ENCODE results near the gene NLRP6. TPM values are rescaled to one million over a fixed set of nuclear protein-coding genes. Genes with fewer than 3 reads are reported as not detected.
"Not testable (repeated sequence)": the region's sequence is repeated elsewhere in the genome, so short reads cannot be mapped to it uniquely, and the experiment has no call there.

NLRP6 gene
- total and polyA plus RNA-seq, 4 donors = 0.66 to 6.1 (median 0.88) TPM; not detected in 1

DNA sequence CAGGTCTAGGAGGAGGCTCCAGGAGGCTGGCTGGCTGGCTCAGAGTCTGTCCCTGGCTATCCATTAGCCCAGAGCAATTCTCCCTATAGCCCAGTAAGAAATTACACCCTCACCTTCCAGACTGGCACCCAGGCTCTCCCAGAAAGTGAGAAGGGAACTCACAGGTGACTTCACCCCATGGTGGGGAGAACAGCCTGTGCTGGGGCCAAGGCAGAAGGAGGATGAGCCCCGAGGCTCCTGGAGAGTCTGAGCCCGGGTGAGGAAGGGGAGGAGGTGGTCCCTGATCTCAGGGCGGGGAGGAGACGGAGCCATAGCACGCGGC lies 36.3 kb downstream of the NLRP6 start:
- intact Hi-C loops (cut with DNase I); H3K27me3 ChIP-seq (ENCODE audit: control insufficient read depth in 1 of 2, insufficient read depth in 2 of 2, low read length in 1 of 2); H3K27ac ChIP-seq (ENCODE audit: low read depth in 1 of 2, low read length in 2 of 2); H3K9me3 ChIP-seq (ENCODE audit: control insufficient read depth, low read length); H3K4me1 ChIP-seq (ENCODE audit: control insufficient read depth in 1 of 2, insufficient read depth in 2 of 2, low read length in 2 of 2); H3K36me3 ChIP-seq (ENCODE audit: control insufficient read depth in 1 of 2, insufficient read depth in 2 of 2, low read length in 1 of 2); H3K4me3 ChIP-seq (ENCODE audit: low read length in 2 of 2); ATAC-seq (ENCODE audit: low FRiP score): not testable (repeated sequence)
- 73 to 81% methylated on average over 6 of the region's 6 CpGs for WGBS, 2 donors
- peak in 1 of 2 donors; percentile 41 for DNase-seq

DNA sequence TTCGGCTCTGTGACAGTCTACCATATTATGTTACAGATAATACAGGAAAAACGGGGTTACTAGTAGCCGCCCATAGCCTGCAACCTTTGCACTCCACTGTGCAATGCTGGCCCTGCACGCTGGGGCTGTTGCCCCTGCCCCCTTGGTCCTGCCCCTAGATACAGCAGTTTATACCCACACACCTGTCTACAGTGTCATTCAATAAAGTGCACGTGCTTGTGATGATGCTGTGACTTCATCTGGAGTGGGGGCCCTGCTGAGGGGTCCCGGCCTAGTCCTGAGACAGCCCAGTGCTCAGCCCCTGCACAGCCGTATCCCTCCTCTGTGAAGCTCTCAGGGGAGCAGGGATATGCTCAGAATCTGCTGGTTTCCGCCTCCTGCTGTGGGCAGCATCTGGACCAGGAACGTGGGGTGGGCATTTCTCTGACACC lies 36.9 kb downstream of the NLRP6 start:
- Histone ChIP-seq H3K36me3 (ENCODE audit: control insufficient read depth in 1 of 2, insufficient read depth in 2 of 2, low read length in 1 of 2) (no peaks in the 10 kb centered on the region), H3K9me3 (ENCODE audit: control insufficient read depth, low read length) (no peaks in the 10 kb centered on the region), H3K27ac (ENCODE audit: low read depth in 1 of 2, low read length in 2 of 2) (no peak overlapping the region), H3K27me3 (ENCODE audit: control insufficient read depth in 1 of 2, insufficient read depth in 2 of 2, low read length in 1 of 2) (no peaks in the 10 kb centered on the region), H3K4me3 (ENCODE audit: low read length in 2 of 2) (no peak overlapping the region), H3K4me1 (ENCODE audit: control insufficient read depth in 1 of 2, insufficient read depth in 2 of 2, low read length in 2 of 2) (no peaks in the 10 kb centered on the region)
- DNase-seq (peak in 1 of 2 donors; percentile 44), ATAC-seq (ENCODE audit: low FRiP score) (no peak)
- intact Hi-C loops (cut with DNase I) = no loop called here
- WGBS, 2 donors = 90 to 94% methylated on average over 9 of the region's 9 CpGs

DNA sequence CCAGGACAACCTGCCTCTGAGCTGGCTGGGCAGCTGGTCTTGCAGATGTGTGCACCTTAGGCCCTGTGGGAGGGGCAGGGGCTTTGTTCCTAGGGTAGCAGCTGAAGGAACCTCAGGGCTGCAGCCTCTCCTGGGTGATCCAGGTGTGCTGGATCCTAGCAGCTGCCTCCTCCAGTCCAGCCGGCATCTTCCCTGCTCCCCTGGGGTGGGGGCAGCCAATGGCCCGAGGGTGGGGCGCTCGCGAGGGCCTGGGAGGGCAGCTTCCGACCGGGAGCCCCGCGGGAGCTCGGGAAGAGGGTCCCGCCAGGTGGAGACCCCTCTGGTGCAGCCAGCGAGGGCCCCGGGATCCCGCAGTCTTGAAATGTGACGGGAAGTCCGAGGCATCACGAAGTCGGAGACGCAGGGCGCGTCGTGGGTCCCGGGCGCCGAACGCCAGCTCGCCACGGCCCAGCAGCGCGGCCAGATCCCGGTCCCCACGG lies 37.3 kb downstream of the NLRP6 start:
- no peaks in the 10 kb centered on the region for H3K27me3 ChIP-seq (ENCODE audit: control insufficient read depth in 1 of 2, insufficient read depth in 2 of 2, low read length in 1 of 2)
- H3K4me1 ChIP-seq (ENCODE audit: control insufficient read depth in 1 of 2, insufficient read depth in 2 of 2, low read length in 2 of 2) = no peaks in the 10 kb centered on the region
- H3K4me3 ChIP-seq (ENCODE audit: low read length in 2 of 2) = no peak overlapping the region
- H3K9me3 ChIP-seq (ENCODE audit: control insufficient read depth, low read length) = no peaks in the 10 kb centered on the region
- H3K27ac ChIP-seq (ENCODE audit: low read depth in 1 of 2, low read length in 2 of 2) = no peak overlapping the region
- intact Hi-C loops (cut with DNase I) = no loop called here
- 63 to 71% methylated on average over 25 to 32 of the region's 32 CpGs for WGBS, 2 donors
- no peak for ATAC-seq (ENCODE audit: low FRiP score)
- H3K36me3 ChIP-seq (ENCODE audit: control insufficient read depth in 1 of 2, insufficient read depth in 2 of 2, low read length in 1 of 2) = no peaks in the 10 kb centered on the region
- peak in 1 of 2 donors; percentile 47 for DNase-seq

DNA sequence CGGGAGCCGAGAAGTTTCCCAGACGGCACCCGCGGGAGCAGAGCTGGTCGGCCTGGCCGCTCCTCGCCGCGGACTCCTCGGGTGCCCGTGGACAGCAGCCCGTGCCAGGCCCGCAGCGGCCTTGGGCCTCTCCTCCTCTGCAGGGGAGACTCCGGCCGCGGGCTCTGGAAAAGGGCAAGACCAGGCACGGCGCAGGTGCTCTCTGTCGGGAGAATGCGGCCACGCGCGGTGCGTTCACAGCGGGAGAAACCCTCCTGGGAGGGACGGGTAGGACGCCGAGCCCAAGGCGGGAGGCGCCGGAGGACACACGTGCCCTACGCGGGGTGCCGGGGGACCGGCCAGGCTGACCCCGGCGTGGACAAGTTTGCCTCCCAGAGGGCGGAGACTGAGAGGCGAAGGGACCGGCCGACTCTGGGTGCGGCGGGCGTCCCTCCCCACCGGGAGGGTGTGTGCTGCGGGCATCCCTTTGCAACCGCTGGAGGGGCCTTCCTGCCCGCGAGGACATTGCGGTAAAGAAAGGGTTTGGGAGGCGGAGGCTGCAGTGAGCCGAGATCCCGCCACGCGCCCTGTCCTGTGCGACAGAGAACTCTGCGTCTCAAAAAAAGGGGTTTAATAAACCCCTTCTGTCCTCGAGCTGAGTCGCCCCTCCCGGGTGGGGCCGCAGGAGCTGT lies 38.0 kb downstream of the NLRP6 start:
- Histone ChIP-seq H3K36me3 (ENCODE audit: control insufficient read depth in 1 of 2, insufficient read depth in 2 of 2, low read length in 1 of 2) (no peaks in the 10 kb centered on the region), H3K9me3 (ENCODE audit: control insufficient read depth, low read length) (no peaks in the 10 kb centered on the region), H3K27me3 (ENCODE audit: control insufficient read depth in 1 of 2, insufficient read depth in 2 of 2, low read length in 1 of 2) (no peaks in the 10 kb centered on the region), H3K27ac (ENCODE audit: low read depth in 1 of 2, low read length in 2 of 2) (no peak overlapping the region), H3K4me1 (ENCODE audit: control insufficient read depth in 1 of 2, insufficient read depth in 2 of 2, low read length in 2 of 2) (no peaks in the 10 kb centered on the region), H3K4me3 (ENCODE audit: low read length in 2 of 2) (no peak overlapping the region)
- intact Hi-C loops (cut with DNase I) = no loop called here
- WGBS, 2 donors = 16 to 24% methylated on average over 59 to 64 of the region's 64 CpGs
- DNase-seq (peak in 1 of 2 donors; percentile 81), ATAC-seq (ENCODE audit: low FRiP score) (no peak)

DNA sequence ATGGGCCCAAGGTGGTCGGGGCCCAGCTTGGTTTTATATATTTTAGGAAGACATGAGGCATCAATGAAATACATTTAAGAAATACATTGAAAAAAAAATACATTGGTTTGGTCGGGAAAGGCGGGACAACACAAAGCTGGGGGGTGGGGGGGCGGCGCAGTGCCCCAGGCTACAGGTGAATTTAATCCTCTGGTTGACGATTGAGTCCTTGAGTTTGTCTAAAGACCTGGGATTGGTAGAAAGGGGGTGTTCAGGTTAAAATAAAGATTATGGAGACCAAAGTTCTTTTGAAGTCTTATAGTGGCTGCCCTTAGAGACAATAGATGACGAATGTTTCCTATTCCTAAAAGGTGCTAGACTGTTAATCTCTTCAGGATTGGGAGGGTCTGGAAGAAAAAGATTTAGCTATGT lies 38.7 kb downstream of the NLRP6 start:
- Histone ChIP-seq H3K9me3 (ENCODE audit: control insufficient read depth, low read length) (no peaks in the 10 kb centered on the region), H3K4me3 (ENCODE audit: low read length in 2 of 2) (no peak overlapping the region), H3K27ac (ENCODE audit: low read depth in 1 of 2, low read length in 2 of 2) (no peak overlapping the region), H3K27me3 (ENCODE audit: control insufficient read depth in 1 of 2, insufficient read depth in 2 of 2, low read length in 1 of 2) (no peaks in the 10 kb centered on the region), H3K36me3 (ENCODE audit: control insufficient read depth in 1 of 2, insufficient read depth in 2 of 2, low read length in 1 of 2) (no peaks in the 10 kb centered on the region), H3K4me1 (ENCODE audit: control insufficient read depth in 1 of 2, insufficient read depth in 2 of 2, low read length in 2 of 2) (no peaks in the 10 kb centered on the region)
- WGBS, 2 donors = 78 to 86% methylated on average over 7 of the region's 7 CpGs
- intact Hi-C loops (cut with DNase I) = no loop called here
- ATAC-seq (ENCODE audit: low FRiP score) = no peak
- no peak for DNase-seq

DNA sequence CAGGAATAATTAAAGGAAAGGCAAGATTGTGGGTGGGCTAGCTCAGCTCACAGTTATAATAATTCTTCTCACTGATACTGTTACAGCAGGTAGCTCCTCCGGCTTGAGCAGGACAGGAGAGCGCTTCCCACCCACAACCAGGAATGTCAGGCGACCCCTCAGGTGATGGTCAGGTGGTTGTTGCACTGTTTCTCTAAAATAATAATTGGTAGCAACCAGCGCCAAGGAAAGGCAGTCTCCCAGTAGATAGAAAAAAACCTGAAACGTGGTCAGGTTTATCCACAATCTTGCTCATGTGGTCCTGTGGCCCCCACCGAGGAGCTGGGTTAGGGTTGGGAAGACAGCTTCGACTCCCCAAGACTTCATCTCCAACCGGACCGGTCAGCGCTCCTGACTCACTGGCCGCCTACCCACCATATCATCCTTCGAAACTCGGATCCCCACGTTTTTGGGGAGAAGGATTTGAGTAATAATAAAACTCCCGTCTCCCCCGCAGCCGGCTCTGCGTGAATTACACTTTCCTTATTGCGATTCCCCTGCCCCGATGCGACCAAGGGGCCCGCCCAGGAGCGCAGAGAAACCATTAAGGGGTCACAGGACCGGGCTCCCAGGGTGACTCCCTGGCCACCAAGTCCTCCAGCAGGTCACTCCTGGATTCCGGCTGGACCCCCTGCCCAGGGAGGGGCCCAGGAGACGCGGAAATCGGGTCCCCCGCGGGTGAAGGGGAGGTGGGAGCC lies 39.6 kb downstream of the NLRP6 start:
- H3K9me3 ChIP-seq (ENCODE audit: control insufficient read depth, low read length); H3K27ac ChIP-seq (ENCODE audit: low read depth in 1 of 2, low read length in 2 of 2); intact Hi-C loops (cut with DNase I); H3K27me3 ChIP-seq (ENCODE audit: control insufficient read depth in 1 of 2, insufficient read depth in 2 of 2, low read length in 1 of 2); H3K4me1 ChIP-seq (ENCODE audit: control insufficient read depth in 1 of 2, insufficient read depth in 2 of 2, low read length in 2 of 2); H3K4me3 ChIP-seq (ENCODE audit: low read length in 2 of 2); ATAC-seq (ENCODE audit: low FRiP score); H3K36me3 ChIP-seq (ENCODE audit: control insufficient read depth in 1 of 2, insufficient read depth in 2 of 2, low read length in 1 of 2): not testable (repeated sequence)
- peak in 1 of 2 donors; percentile 53 for DNase-seq
- 34 to 38% methylated on average over 13 to 15 of the region's 30 CpGs for WGBS, 2 donors

DNA sequence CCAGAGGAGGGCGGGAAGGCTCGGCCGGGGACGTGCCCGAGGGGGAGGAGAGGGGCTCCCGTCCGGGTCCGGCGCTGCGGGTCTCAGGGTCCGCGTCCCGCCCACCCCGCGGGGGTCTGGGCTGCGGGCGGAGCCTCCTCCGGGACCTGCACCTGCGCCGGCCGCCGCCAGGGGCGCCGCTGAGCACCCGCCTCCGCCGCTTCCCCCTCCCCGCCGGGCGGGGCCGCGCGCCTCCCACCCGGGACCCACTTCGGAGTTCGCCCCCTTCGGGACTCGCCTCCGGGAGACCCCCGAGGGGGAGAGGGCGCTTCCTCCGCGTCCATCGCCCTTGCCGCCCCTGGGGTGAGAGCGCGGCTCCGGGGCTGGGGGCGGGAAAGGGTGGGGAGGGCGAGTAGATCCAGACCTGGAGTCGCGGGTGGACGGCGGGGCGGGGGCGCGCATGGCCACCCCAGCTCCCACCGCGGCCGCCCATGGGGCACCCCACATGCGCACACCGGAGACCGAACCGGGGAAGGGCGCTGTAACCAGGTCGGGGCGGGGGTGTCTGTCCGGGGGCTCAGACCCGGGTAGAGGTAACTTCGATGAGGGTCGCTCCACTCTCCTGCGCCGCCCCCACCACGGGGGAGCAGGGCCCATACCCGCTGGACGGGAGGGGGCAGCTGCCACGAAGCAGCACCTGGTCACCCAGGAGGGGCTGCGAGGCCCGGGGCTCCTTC lies 40.4 kb downstream of the NLRP6 start:
- ATAC-seq (ENCODE audit: low FRiP score) = peak; percentile 87
- WGBS, 2 donors = 0 to 2% methylated on average over 12 to 16 of the region's 79 CpGs
- H3K9me3 ChIP-seq (ENCODE audit: control insufficient read depth, low read length); H3K27me3 ChIP-seq (ENCODE audit: control insufficient read depth in 1 of 2, insufficient read depth in 2 of 2, low read length in 1 of 2); intact Hi-C loops (cut with DNase I); H3K36me3 ChIP-seq (ENCODE audit: control insufficient read depth in 1 of 2, insufficient read depth in 2 of 2, low read length in 1 of 2); H3K4me1 ChIP-seq (ENCODE audit: control insufficient read depth in 1 of 2, insufficient read depth in 2 of 2, low read length in 2 of 2): not testable (repeated sequence)
- Histone ChIP-seq H3K27ac (ENCODE audit: low read depth in 1 of 2, low read length in 2 of 2) (peak overlapping the region in 1 of 2 donors; percentile 73), H3K4me3 (ENCODE audit: low read length in 2 of 2) (peak overlapping the region in 1 of 2 donors; percentile 41)
- peak in 1 of 2 donors; percentile 74 for DNase-seq

DNA sequence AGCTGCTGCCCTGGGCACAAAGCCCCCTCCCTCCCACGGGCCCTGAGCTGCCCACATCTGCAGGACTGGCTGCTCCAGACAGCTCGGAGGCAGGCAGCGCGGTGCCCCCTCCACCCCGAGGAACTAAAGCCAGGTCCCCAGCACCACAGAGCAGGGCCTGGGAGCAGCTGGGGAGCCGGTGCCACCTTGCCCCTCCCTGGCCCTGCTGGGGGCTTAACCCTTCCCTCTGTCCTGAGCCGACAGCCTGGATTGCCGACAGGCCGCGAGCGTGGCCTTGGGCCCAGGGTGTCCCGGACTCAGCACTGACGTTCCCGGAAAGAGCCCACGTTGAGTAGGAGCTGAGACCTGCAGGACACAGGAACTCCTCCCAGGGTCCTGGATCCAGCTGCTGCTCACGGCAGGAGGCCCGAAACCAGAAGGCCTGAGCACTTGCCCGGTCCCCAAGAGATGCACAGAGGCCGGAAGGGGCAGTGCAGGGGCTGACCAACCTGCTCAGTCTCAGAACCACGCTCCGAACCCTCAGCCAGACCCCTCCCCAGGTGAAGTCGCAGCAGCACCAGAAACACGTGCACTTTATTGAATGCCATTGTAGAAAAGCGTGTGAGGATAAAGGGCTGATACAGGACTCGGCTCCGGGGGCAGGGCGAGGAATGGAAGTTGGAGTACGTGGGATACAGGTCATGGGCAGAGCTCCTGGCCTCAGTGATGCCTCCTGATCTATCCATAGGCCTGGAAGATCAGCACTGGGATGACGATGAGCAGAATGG lies 41.1 kb downstream of the NLRP6 start:
- H3K4me1 ChIP-seq (ENCODE audit: control insufficient read depth in 1 of 2, insufficient read depth in 2 of 2, low read length in 2 of 2); intact Hi-C loops (cut with DNase I); H3K9me3 ChIP-seq (ENCODE audit: control insufficient read depth, low read length); H3K27me3 ChIP-seq (ENCODE audit: control insufficient read depth in 1 of 2, insufficient read depth in 2 of 2, low read length in 1 of 2); DNase-seq; H3K36me3 ChIP-seq (ENCODE audit: control insufficient read depth in 1 of 2, insufficient read depth in 2 of 2, low read length in 1 of 2): not testable (repeated sequence)
- H3K4me3 ChIP-seq (ENCODE audit: low read length in 2 of 2) = peak overlapping the region in 1 of 2 donors; percentile 87
- WGBS, 2 donors = 1 to 2% methylated on average over 17 to 20 of the region's 29 CpGs
- ATAC-seq (ENCODE audit: low FRiP score) = peak; percentile 54
- peak overlapping the region; percentile 58 to 73 for H3K27ac ChIP-seq (ENCODE audit: low read depth in 1 of 2, low read length in 2 of 2)

All from aorta (tissue), 5 donors.